IMR-90 (cell line): ENCODE data around the gene NMBR.

Experiments
- CEBPB ChIP-seq: IDR thresholded peaks from 2 replicates; pipeline ENCODE4 v1.6.1; 2012; ENCODE audit warnings: low read depth, low read length, improper control_type of control experiment
- CTCF ChIP-seq: conservative IDR thresholded peaks from 2 replicates; pipeline ENCODE4 v1.5.1; 2012; ENCODE audit warnings: mild to moderate bottlenecking, low read depth, low read length, improper control_type of control experiment
- ELK1 ChIP-seq: fragments of 150-350 bp; IDR thresholded peaks from 2 replicates; pipeline ENCODE4 v1.6.1; 2016; ENCODE audit warnings: low read depth, mild to moderate bottlenecking, low read length, moderate library complexity, borderline replicate concordance
- POLR2A ChIP-seq: IDR thresholded peaks from 2 replicates; pipeline ENCODE4 v1.6.1; 2012; ENCODE audit warnings: mild to moderate bottlenecking, low read depth, low read length
- RAD21 ChIP-seq: IDR thresholded peaks from 2 replicates; pipeline ENCODE4 v1.6.1; 2012; ENCODE audit warnings: low read length, improper control_type of control experiment
- USF2 ChIP-seq: fragments of 150-350 bp; IDR thresholded peaks from 2 replicates; pipeline ENCODE4 v1.6.1; 2017; ENCODE audit warnings: mild to moderate bottlenecking, antibody characterized with exemption, low read length, low read depth

GRCh38 chr6:142026471-142026870, 120.5 kb downstream of the NMBR start:
- no peak for TF ChIP-seq CTCF
- no peak for TF ChIP-seq RAD21
- TF ChIP-seq POLR2A, result no peak
- TF ChIP-seq USF2, result no peak
- no peak for TF ChIP-seq CEBPB
- no peak for TF ChIP-seq ELK1
